ENCODE data around the gene EVPLL. TPM values are rescaled to one million over a fixed set of nuclear protein-coding genes. Genes with fewer than 3 reads are reported as not detected.
"Not testable (repeated sequence)": the region's sequence is repeated elsewhere in the genome, so short reads cannot be mapped to it uniquely, and the experiment has no call there.

The EVPLL gene
- polyA plus RNA-seq, 3 donors, result not detected

DNA sequence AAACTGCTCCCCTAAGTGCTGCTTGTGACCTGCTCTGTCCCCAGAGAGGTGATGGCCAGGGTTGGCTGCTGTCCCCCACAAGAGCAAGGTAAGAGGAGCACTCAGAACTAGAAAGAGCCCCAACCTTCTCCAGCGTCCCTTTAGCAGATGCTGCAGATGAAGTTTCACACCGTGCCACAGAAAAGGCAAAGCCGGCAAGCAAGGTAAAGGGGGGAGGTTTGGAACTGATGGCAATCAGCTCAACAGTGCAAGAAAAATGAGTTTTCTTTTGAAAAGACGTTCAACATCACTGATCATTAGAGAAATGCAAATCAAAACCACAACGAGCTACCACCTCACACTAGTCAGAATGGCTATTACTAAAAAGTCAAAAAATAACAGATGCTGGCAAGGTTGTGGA, 26.0 kb downstream of the EVPLL start:
- H4K20me1 ChIP-seq (ENCODE audit: insufficient read depth, low read length); H3K9me3 ChIP-seq (replicated peaks in 1 of 2; ENCODE audit: control insufficient read depth in 1 of 2, insufficient read depth in 1 of 2, low read length in 2 of 2); H3K4me3 Mint-ChIP-seq; H3K27me3 Mint-ChIP-seq (ENCODE audit: low read depth in 3 of 3); H3K36me3 ChIP-seq (replicated peaks in 1 of 2; ENCODE audit: control insufficient read depth in 1 of 2, insufficient read depth in 2 of 2, low read length in 2 of 2); H3K36me3 Mint-ChIP-seq; H3K4me3 ChIP-seq (replicated peaks in 1 of 3; ENCODE audit: low read depth in 2 of 3, low read length in 3 of 3); H3K27ac ChIP-seq (ENCODE audit: low read depth in 1 of 2, low read length in 2 of 2); DNase-seq; intact Hi-C loops (cut with micrococcal nuclease); H3K9ac ChIP-seq (ENCODE audit: insufficient read depth, low read length, poor library complexity, severe bottlenecking); H3K79me2 ChIP-seq (ENCODE audit: insufficient read depth, low read length); H3K4me1 Mint-ChIP-seq; H3K4me2 ChIP-seq (replicated peaks; ENCODE audit: extremely low read depth, low read length, poor library complexity, severe bottlenecking); H3K27ac Mint-ChIP-seq; H3K27me3 ChIP-seq (ENCODE audit: control insufficient read depth in 2 of 2, insufficient read depth in 2 of 2, low read length in 2 of 2); H3K4me1 ChIP-seq (ENCODE audit: control insufficient read depth in 1 of 2, insufficient read depth in 2 of 2, low read length in 2 of 2); H3K9me3 Mint-ChIP-seq; H2AFZ ChIP-seq (ENCODE audit: insufficient read depth, low read depth, low read length, poor library complexity, severe bottlenecking): not testable (repeated sequence)
- no CpG with 5 or more reads among the region's 5 CpGs for WGBS (ENCODE audit: insufficient coverage)

DNA sequence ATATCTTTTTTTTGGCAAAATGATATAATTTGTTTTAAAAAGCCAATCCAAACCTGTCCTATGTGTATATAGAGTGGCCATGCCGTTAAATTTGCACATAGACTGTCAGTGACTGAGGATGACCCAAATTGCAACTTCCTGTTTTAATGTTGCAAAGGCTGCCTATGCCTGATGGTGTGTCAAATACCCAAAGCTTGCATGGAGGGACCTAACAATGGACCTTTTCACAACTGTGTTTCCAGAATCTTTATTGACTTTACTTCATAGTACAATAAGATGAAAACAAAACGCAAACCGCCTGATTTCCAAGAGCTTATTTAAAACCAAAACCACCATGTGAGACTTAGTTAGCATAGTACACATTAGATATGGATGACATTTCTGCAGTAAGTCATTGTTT, 31.3 kb downstream of the EVPLL start:
- H3K27me3 Mint-ChIP-seq (ENCODE audit: low read depth in 3 of 3); H3K9ac ChIP-seq (ENCODE audit: insufficient read depth, low read length, poor library complexity, severe bottlenecking); H3K4me3 ChIP-seq (replicated peaks in 1 of 3; ENCODE audit: low read depth in 2 of 3, low read length in 3 of 3); H3K9me3 ChIP-seq (replicated peaks in 1 of 2; ENCODE audit: control insufficient read depth in 1 of 2, insufficient read depth in 1 of 2, low read length in 2 of 2); H3K36me3 Mint-ChIP-seq; H4K20me1 ChIP-seq (ENCODE audit: insufficient read depth, low read length); H3K9me3 Mint-ChIP-seq; H3K36me3 ChIP-seq (replicated peaks in 1 of 2; ENCODE audit: control insufficient read depth in 1 of 2, insufficient read depth in 2 of 2, low read length in 2 of 2); H3K4me2 ChIP-seq (replicated peaks; ENCODE audit: extremely low read depth, low read length, poor library complexity, severe bottlenecking); H3K27me3 ChIP-seq (ENCODE audit: control insufficient read depth in 2 of 2, insufficient read depth in 2 of 2, low read length in 2 of 2); H2AFZ ChIP-seq (ENCODE audit: insufficient read depth, low read depth, low read length, poor library complexity, severe bottlenecking); intact Hi-C loops (cut with micrococcal nuclease); H3K4me3 Mint-ChIP-seq; H3K27ac ChIP-seq (ENCODE audit: low read depth in 1 of 2, low read length in 2 of 2); H3K79me2 ChIP-seq (ENCODE audit: insufficient read depth, low read length): not testable (repeated sequence)
- Mint-ChIP-seq H3K4me1 (peaks cover 19% of the 10 kb centered on the region), H3K27ac (peak overlapping the region in 3 of 7 donors; percentile 42 to 59 (median 43))
- H3K4me1 ChIP-seq (ENCODE audit: control insufficient read depth in 1 of 2, insufficient read depth in 2 of 2, low read length in 2 of 2), result peaks cover 0 to 13% of the 10 kb centered on the region in 2 donors
- DNase-seq, result peak; percentile 11 to 59 (median 41)
- 0% methylated on average over 1 of the region's 3 CpGs for WGBS (ENCODE audit: insufficient coverage)

DNA sequence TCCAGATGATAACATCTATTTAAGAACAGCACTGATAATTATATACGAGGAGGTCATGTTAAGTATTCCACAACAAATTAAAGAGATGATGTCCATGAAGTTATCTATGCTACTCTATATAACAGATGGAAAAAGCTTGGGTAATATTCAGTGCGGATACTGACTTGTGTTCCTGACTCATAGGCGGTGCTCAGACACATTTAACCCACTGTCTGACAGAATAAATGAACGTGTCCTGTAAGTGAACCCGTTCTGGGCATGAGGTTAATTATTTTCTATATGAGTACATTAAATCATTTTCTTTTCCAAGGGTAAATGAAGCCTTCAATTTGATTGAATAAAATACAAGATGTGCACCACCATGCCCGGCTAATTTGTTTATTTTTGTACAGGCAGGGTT, 31.7 kb downstream of the EVPLL start:
- H3K4me3 Mint-ChIP-seq; H3K27ac ChIP-seq (ENCODE audit: low read depth in 1 of 2, low read length in 2 of 2); H3K9me3 Mint-ChIP-seq; H4K20me1 ChIP-seq (ENCODE audit: insufficient read depth, low read length); H2AFZ ChIP-seq (ENCODE audit: insufficient read depth, low read depth, low read length, poor library complexity, severe bottlenecking); H3K9me3 ChIP-seq (replicated peaks in 1 of 2; ENCODE audit: control insufficient read depth in 1 of 2, insufficient read depth in 1 of 2, low read length in 2 of 2); H3K36me3 Mint-ChIP-seq; H3K36me3 ChIP-seq (replicated peaks in 1 of 2; ENCODE audit: control insufficient read depth in 1 of 2, insufficient read depth in 2 of 2, low read length in 2 of 2); H3K79me2 ChIP-seq (ENCODE audit: insufficient read depth, low read length); H3K27me3 ChIP-seq (ENCODE audit: control insufficient read depth in 2 of 2, insufficient read depth in 2 of 2, low read length in 2 of 2); H3K4me2 ChIP-seq (replicated peaks; ENCODE audit: extremely low read depth, low read length, poor library complexity, severe bottlenecking); H3K9ac ChIP-seq (ENCODE audit: insufficient read depth, low read length, poor library complexity, severe bottlenecking); H3K27me3 Mint-ChIP-seq (ENCODE audit: low read depth in 3 of 3); intact Hi-C loops (cut with micrococcal nuclease); H3K4me3 ChIP-seq (replicated peaks in 1 of 3; ENCODE audit: low read depth in 2 of 3, low read length in 3 of 3): not testable (repeated sequence)
- Mint-ChIP-seq H3K4me1 (peaks cover 19% of the 10 kb centered on the region), H3K27ac (peak overlapping the region in 4 of 7 donors; percentile 20 to 59 (median 42))
- peaks cover 0 to 13% of the 10 kb centered on the region in 2 donors for H3K4me1 ChIP-seq (ENCODE audit: control insufficient read depth in 1 of 2, insufficient read depth in 2 of 2, low read length in 2 of 2)
- no CpG with 5 or more reads among the region's 6 CpGs for WGBS (ENCODE audit: insufficient coverage)
- peak in 2 of 3 donors; percentile 23 to 28 for DNase-seq

DNA sequence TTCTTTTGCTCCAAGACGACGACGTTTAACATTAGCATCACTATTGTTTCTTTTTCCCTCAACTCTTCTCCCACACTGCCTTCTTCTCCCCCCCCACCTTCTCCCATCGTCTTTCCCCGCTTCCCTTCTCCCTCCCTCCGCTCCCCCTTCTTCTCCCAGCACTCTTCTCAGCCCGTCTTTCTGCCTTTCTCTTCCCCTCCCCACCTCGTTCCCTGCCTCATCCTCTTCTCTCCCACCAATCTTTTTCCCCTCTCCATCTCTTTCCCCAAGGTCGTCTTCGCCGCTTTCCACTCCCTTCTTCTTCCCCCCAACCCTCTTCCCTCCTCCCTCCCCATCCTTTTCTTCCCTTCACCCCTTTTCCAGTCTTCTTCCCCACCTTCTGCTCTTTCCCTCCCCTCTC, 33.2 kb downstream of the EVPLL start:
- H3K36me3 ChIP-seq (replicated peaks in 1 of 2; ENCODE audit: control insufficient read depth in 1 of 2, insufficient read depth in 2 of 2, low read length in 2 of 2); H3K79me2 ChIP-seq (ENCODE audit: insufficient read depth, low read length); H3K27ac ChIP-seq (ENCODE audit: low read depth in 1 of 2, low read length in 2 of 2); H3K9me3 Mint-ChIP-seq; H3K27me3 Mint-ChIP-seq (ENCODE audit: low read depth in 3 of 3); H4K20me1 ChIP-seq (ENCODE audit: insufficient read depth, low read length); H3K27ac Mint-ChIP-seq; DNase-seq; H3K36me3 Mint-ChIP-seq; H3K27me3 ChIP-seq (ENCODE audit: control insufficient read depth in 2 of 2, insufficient read depth in 2 of 2, low read length in 2 of 2); H3K9me3 ChIP-seq (replicated peaks in 1 of 2; ENCODE audit: control insufficient read depth in 1 of 2, insufficient read depth in 1 of 2, low read length in 2 of 2); intact Hi-C loops (cut with micrococcal nuclease); H3K9ac ChIP-seq (ENCODE audit: insufficient read depth, low read length, poor library complexity, severe bottlenecking): not testable (repeated sequence)
- peak overlapping the region; percentile 81 for H2AFZ ChIP-seq (ENCODE audit: insufficient read depth, low read depth, low read length, poor library complexity, severe bottlenecking)
- 21% methylated on average over 8 of the region's 11 CpGs for WGBS (ENCODE audit: insufficient coverage)
- H3K4me1 ChIP-seq (ENCODE audit: control insufficient read depth in 1 of 2, insufficient read depth in 2 of 2, low read length in 2 of 2), result peaks cover 0 to 13% of the 10 kb centered on the region in 2 donors
- peak overlapping the region in 2 of 3 experiments; percentile 12 to 79 for H3K4me3 ChIP-seq (replicated peaks in 1 of 3; ENCODE audit: low read depth in 2 of 3, low read length in 3 of 3)
- Mint-ChIP-seq H3K4me1 (peaks cover 19% of the 10 kb centered on the region), H3K4me3 (peak overlapping the region; percentile 89 to 99)
- H3K4me2 ChIP-seq (replicated peaks; ENCODE audit: extremely low read depth, low read length, poor library complexity, severe bottlenecking), result peak overlapping the region; percentile 62

Data from CD14-positive monocyte (primary cell).